H1 (cell line): Measurements from ENCODE around the gene VAPA. TPM values are rescaled to one million over a fixed set of nuclear protein-coding genes. Genes with fewer than 3 reads are reported as not detected.

Source experiments
- CTCF ChIA-PET: fragments of 300-600 bp; sonication (Branson Sonifier 250); formaldehyde crosslinking; loops from one replicate; lab custom pipeline; 2021; ENCODE audit not compliant: partially characterized antibody; lab: Charles Lee
- POLR2A ChIA-PET: fragments of 300-600 bp; sonication (Branson Sonifier 250); formaldehyde crosslinking; loops from one replicate; lab custom pipeline; 2021; ENCODE audit warnings: inconsistent platforms; ENCODE audit not compliant: partially characterized antibody; lab: Charles Lee
- DNase-seq, 2 experiments: peaks; one replicate each; pipeline versions ENCODE4 v3.0.0 to v3.0.0-alpha.2; 2010 to 2022; ENCODE audit warnings: low spot score in 2 of 2, low read depth in 1 of 2, mixed read lengths in 1 of 2
- FAIRE-seq: peaks from 2 replicates; lab custom pipeline; 2011; peaks lifted over from hg19 to GRCh38; lab: Jason Lieb, UNC
- H2AFZ ChIP-seq: 2 replicates; pipeline ENCODE4 v1.8.1; 2012; ENCODE audit warnings: low read length, inconsistent platforms
- H2AK5ac ChIP-seq: 2 replicates; pipeline ENCODE4 v1.6.1; 2013; ENCODE audit warnings: low read depth, low read length
- H2BK120ac ChIP-seq: replicated peaks from 2 replicates; pipeline ENCODE3; 2013; ENCODE audit warnings: low read depth, low read length, inconsistent platforms
- H2BK12ac ChIP-seq: 2 replicates; pipeline ENCODE4 v1.6.1; 2013; ENCODE audit warnings: low read depth, low read length
- H2BK15ac ChIP-seq: 2 replicates; pipeline ENCODE4 v1.6.1; 2013; ENCODE audit warnings: low read length
- H2BK20ac ChIP-seq: 2 replicates; pipeline ENCODE4 v1.6.1; 2013; ENCODE audit warnings: low read length
- H2BK5ac ChIP-seq: 2 replicates; pipeline ENCODE4 v1.6.1; 2013; ENCODE audit warnings: low read depth, low read length
- H3K14ac ChIP-seq: 2 replicates; pipeline ENCODE4 v1.6.1; 2013; ENCODE audit warnings: inconsistent platforms; ENCODE audit not compliant: insufficient read length
- H3K18ac ChIP-seq: 2 replicates; pipeline ENCODE4 v1.6.1; 2013; ENCODE audit warnings: low read length; ENCODE audit errors: extremely low read depth
- H3K23ac ChIP-seq: 2 replicates; pipeline ENCODE4 v1.6.1; 2013; ENCODE audit warnings: inconsistent platforms; ENCODE audit not compliant: insufficient read length
- H3K23me2 ChIP-seq: 2 replicates; pipeline ENCODE4 v1.6.1; 2013; ENCODE audit warnings: low read depth, low read length
- H3K27ac ChIP-seq: 2 replicates; pipeline ENCODE4 v1.6.1; 2011; ENCODE audit warnings: low read depth, low read length, inconsistent platforms
- H3K27me3 ChIP-seq, 4 experiments: replicated peaks in 1 of 4; 1 replicate in 1 of 4; 2 replicates in 3 of 4; pipeline versions ENCODE4 v1.6.1 to v1.8.1; 2011 to 2013; ENCODE audit warnings: low read length in 3 of 4, mild to moderate bottlenecking in 3 of 4, inconsistent platforms in 2 of 4, mixed read lengths in 2 of 4, moderate library complexity in 1 of 4; ENCODE audit not compliant: control insufficient read depth in 3 of 4, insufficient read depth in 3 of 4; ENCODE audit errors: extremely low read depth in 1 of 4
- H3K36me3 ChIP-seq, 4 experiments: 2 replicates each; pipeline versions ENCODE4 v1.6.1 to v1.8.1; 2011 to 2013; ENCODE audit warnings: mild to moderate bottlenecking in 4 of 4, low read length in 3 of 4, moderate library complexity in 2 of 4, control low read depth in 1 of 4, inconsistent platforms in 1 of 4; ENCODE audit not compliant: insufficient read depth in 4 of 4, control insufficient read depth in 2 of 4
- H3K4ac ChIP-seq: replicated peaks from 2 replicates; pipeline ENCODE3; 2013; ENCODE audit warnings: low read length, low read depth, mixed read lengths, inconsistent platforms; ENCODE audit not compliant: insufficient read length
- H3K4me1 ChIP-seq, 4 experiments: replicated peaks in 1 of 4; 1 replicate in 1 of 4; 2 replicates in 3 of 4; pipeline versions ENCODE4 v1.6.1 to v1.8.1; 2011 to 2013; ENCODE audit warnings: low read length in 3 of 4, inconsistent platforms in 2 of 4, mixed read lengths in 1 of 4; ENCODE audit not compliant: insufficient read depth in 4 of 4, control insufficient read depth in 3 of 4
- H3K4me2 ChIP-seq, 2 experiments: 2 replicates each; pipeline versions ENCODE4 v1.6.1 to v1.8.1; 2011 to 2013; ENCODE audit warnings: low read depth in 2 of 2, low read length in 2 of 2, control low read depth in 1 of 2, inconsistent platforms in 1 of 2, mild to moderate bottlenecking in 1 of 2; ENCODE audit not compliant: insufficient read depth in 1 of 2
- H3K4me3 ChIP-seq, 4 experiments: fragments of 200-600, 300-600 bp in 1 of 4; sonication (generic), shearing (Covaris generic), sonication (Bioruptor Twin) in 1 of 4; 2 replicates each; pipeline versions ENCODE4 v1.5.1 to v1.8.1; 2011 to 2016; ENCODE audit warnings: low read length in 4 of 4, low read depth in 3 of 4, control low read depth in 2 of 4, inconsistent platforms in 2 of 4, mild to moderate bottlenecking in 2 of 4, mixed read lengths in 1 of 4, moderate library complexity in 1 of 4; ENCODE audit not compliant: insufficient read depth in 2 of 4; ENCODE audit errors: extremely low read depth in 1 of 4
- H3K56ac ChIP-seq: replicated peaks from 2 replicates; pipeline ENCODE3; 2013; ENCODE audit warnings: low read depth, mild to moderate bottlenecking, mixed read lengths, low read length, inconsistent platforms; ENCODE audit not compliant: insufficient read length
- H3K79me1 ChIP-seq: 2 replicates; pipeline ENCODE4 v1.6.1; 2013; ENCODE audit warnings: low read depth, low read length, control low read depth
- H3K79me2 ChIP-seq, 2 experiments: 2 replicates each; pipeline versions ENCODE4 v1.6.1 to v1.8.1; 2012 to 2013; ENCODE audit warnings: low read length in 2 of 2, mild to moderate bottlenecking in 2 of 2, inconsistent platforms in 1 of 2; ENCODE audit not compliant: insufficient read depth in 2 of 2, control insufficient read depth in 1 of 2
- H3K9ac ChIP-seq, 4 experiments: replicated peaks in 1 of 4; 1 replicate in 1 of 4; 2 replicates in 3 of 4; pipeline versions ENCODE4 v1.6.1 to v1.8.1; 2011 to 2013; ENCODE audit warnings: low read depth in 3 of 4, low read length in 3 of 4, control low read depth in 2 of 4, mild to moderate bottlenecking in 2 of 4, moderate library complexity in 2 of 4, inconsistent platforms in 1 of 4; ENCODE audit errors: extremely low read depth in 1 of 4
- H3K9me3 ChIP-seq, 2 experiments: 2 replicates each; pipeline versions ENCODE4 v1.6.1 to v1.8.1; 2012 to 2013; ENCODE audit warnings: mild to moderate bottlenecking in 2 of 2, moderate library complexity in 2 of 2, control low read depth in 1 of 2, inconsistent platforms in 1 of 2, low read depth in 1 of 2, low read length in 1 of 2, mixed read lengths in 1 of 2; ENCODE audit not compliant: insufficient read depth in 2 of 2
- H4K20me1 ChIP-seq, 2 experiments: replicated peaks in 1 of 2; 2 replicates each; pipeline versions ENCODE3 to v1.8.1; 2011 to 2013; ENCODE audit warnings: inconsistent platforms in 2 of 2, low read length in 2 of 2, mild to moderate bottlenecking in 1 of 2; ENCODE audit not compliant: insufficient read depth in 2 of 2, control insufficient read depth in 1 of 2
- H4K5ac ChIP-seq: 2 replicates; pipeline ENCODE4 v1.6.1; 2013; ENCODE audit warnings: low read length, low read depth, mixed read lengths, inconsistent platforms; ENCODE audit not compliant: insufficient read length
- H4K8ac ChIP-seq: 2 replicates; pipeline ENCODE4 v1.8.0; 2013; ENCODE audit warnings: mild to moderate bottlenecking, moderate library complexity, low read length, inconsistent platforms; ENCODE audit not compliant: insufficient read depth; ENCODE audit errors: extremely low read depth
- H4K91ac ChIP-seq: replicated peaks from 2 replicates; pipeline ENCODE3; 2013; ENCODE audit warnings: low read length, mixed read lengths, inconsistent platforms; ENCODE audit not compliant: insufficient read length
- ATF3 ChIP-seq: IDR thresholded peaks from 2 replicates; pipeline ENCODE4 v1.6.1; 2011; ENCODE audit warnings: low read depth, mild to moderate bottlenecking, low read length; ENCODE audit not compliant: insufficient read depth
- CTCF ChIP-seq, 3 experiments: IDR thresholded peaks; 1 replicate in 2 of 3; 2 replicates in 1 of 3; pipeline versions ENCODE4 v1.5.1 to v1.6.1; 2011; ENCODE audit warnings: low read length in 3 of 3, mild to moderate bottlenecking in 3 of 3, inconsistent platforms in 2 of 3, low read depth in 1 of 3, moderate library complexity in 1 of 3; ENCODE audit not compliant: insufficient read depth in 1 of 3; ENCODE audit errors: control extremely low read depth in 1 of 3
- GABPA ChIP-seq: IDR thresholded peaks from 2 replicates; pipeline ENCODE4 v1.6.1; 2011; ENCODE audit warnings: mild to moderate bottlenecking, low read length, moderate library complexity, borderline replicate concordance; ENCODE audit not compliant: insufficient read depth
- HDAC6 ChIP-seq: IDR thresholded peaks from one replicate; pipeline ENCODE4 v1.7.1; 2012; ENCODE audit warnings: low read depth, mild to moderate bottlenecking, inconsistent platforms, low read length, moderate library complexity
- JUN ChIP-seq: IDR thresholded peaks from 2 replicates; pipeline ENCODE4 v1.6.1; 2011; ENCODE audit warnings: low read depth, mild to moderate bottlenecking, improper control_type of control experiment, low read length
- MAFK ChIP-seq: IDR thresholded peaks from 2 replicates; pipeline ENCODE4 v1.6.1; 2012; ENCODE audit warnings: low read depth, mild to moderate bottlenecking, improper control_type of control experiment, low read length
- POLR2AphosphoS5 ChIP-seq: IDR thresholded peaks from 2 replicates; pipeline ENCODE4 v1.6.1; 2011; ENCODE audit warnings: low read depth, low read length
- RFX5 ChIP-seq: IDR thresholded peaks from 2 replicates; pipeline ENCODE4 v1.6.1; 2011; ENCODE audit warnings: low read depth, low read length, improper control_type of control experiment, borderline replicate concordance
- USF2 ChIP-seq: IDR thresholded peaks from 2 replicates; pipeline ENCODE4 v1.6.1; 2011; ENCODE audit warnings: low read length, improper control_type of control experiment
- WGBS, 2 experiments: shearing (Covaris generic) in 1 of 2; methylation state at CpG; one replicate each; pipeline versions ENCODE4 v1.1.6 to v1.1.7; 2013 to 2015; ENCODE audit warnings: low lambda C conversion rate in 2 of 2, mixed read lengths in 2 of 2, inconsistent platforms in 1 of 2, low coverage in 1 of 2, missing lambda C conversion rate in 1 of 2; ENCODE audit not compliant: insufficient replicate concordance in 2 of 2, insufficient coverage in 1 of 2, insufficient read length in 1 of 2; ENCODE audit errors: extremely low coverage in 1 of 2, missing lambda C conversion rate in 1 of 2; 5-methylcytosine and 5-hydroxymethylcytosine counted together
- polyA plus RNA-seq, 7 experiments: library from polyadenylated mRNA; depleted of rRNA in 3 of 7; stranded (reverse) in 5 of 7; unstranded in 2 of 7; fragments of >200 nt in 5 of 7; fragments of 200-250 nt in 2 of 7; gene quantifications; 1 replicate in 5 of 7; 2 replicates in 1 of 7; 4 replicates in 1 of 7; pipeline versions ENCODE4 v1.2.1 to v1.2.3, GENCODE V29; 2011 to 2013; ENCODE audit warnings: missing spikeins in 2 of 7, mixed read lengths in 2 of 7
- total RNA-seq: library from RNA; stranded (reverse); fragmentation: NEBNext Ultra II Directional; extraction: Animal tissue kit (Norgen Biotek cat#: 25700); gene quantifications from 2 replicates; pipeline ENCODE4 v1.2.1, GENCODE V29; 2021

Gene VAPA
- total and polyA plus RNA-seq, 2 of the 8 experiments (the other 6 are each of a cell fraction or from before 2014, with no cell fraction given), result 79.7 to 130 TPM

- Histone ChIP-seq H2BK120ac (no peak overlapping the region), H3K56ac (no peak overlapping the region), H3K79me2 (no peaks in the 10 kb centered on the region), H2BK20ac (no peak overlapping the region), H3K9me3 (no peaks in the 10 kb centered on the region), H4K91ac (no peak overlapping the region), H3K4me2 (no peak overlapping the region), H3K14ac (no peak overlapping the region), H4K20me1 (no peaks in the 10 kb centered on the region), H3K27me3 (no peaks in the 10 kb centered on the region), H3K23me2 (no peaks in the 10 kb centered on the region), H3K4me1 (no peaks in the 10 kb centered on the region; a peak in 1 of 7 replicates), H4K8ac (no peak overlapping the region), H2BK12ac (no peak overlapping the region), H3K79me1 (no peaks in the 10 kb centered on the region), H2AK5ac (no peak overlapping the region), H3K4me3 (no peak overlapping the region), H4K5ac (no peak overlapping the region), H3K36me3 (no peaks in the 10 kb centered on the region), H3K23ac (no peak overlapping the region), H2AFZ (peak overlapping the region; percentile 24; the same call in 1 of the 2 replicates), H2BK5ac (no peak overlapping the region), H3K4ac (no peak overlapping the region), H2BK15ac (no peak overlapping the region), H3K18ac (no peak overlapping the region), H3K27ac (no peak overlapping the region), H3K9ac (no peak overlapping the region)
- CTCF ChIA-PET, result interaction anchor here (0.8 to 1.5 kb wide), 4 partner anchors 16 to 503 kb away, joined by 3 to 6 read pairs (median 3); no protein-coding TSS in a partner anchor
- DNase-seq, result no peak
- 85% methylated on average over 9 of the region's 9 CpGs; no CpG with 5 or more reads in 1 of the 2 experiments for WGBS, 2 experiments
- no peak for FAIRE-seq
- POLR2A ChIA-PET, result no interaction called here
- TF ChIP-seq ATF3 (no peak), CTCF (IDR thresholded peaks at IDR 0.05; ENCODE audit: control extremely low read depth in 1 of 3, insufficient read depth in 1 of 3, low read depth in 1 of 3, low read length in 3 of 3) (no peak), GABPA (no peak), HDAC6 (no peak), POLR2AphosphoS5 (no peak), RFX5 (no peak), MAFK (no peak), USF2 (no peak), JUN (no peak)
Observed at GRCh38 chr18:9988665-9989064, 74.8 kb downstream of the VAPA start.
